Muscle of arm (tissue), 12 donors: ENCODE measurements around the gene CPNE7. TPM values are rescaled to one million over a fixed set of nuclear protein-coding genes. Genes with fewer than 3 reads are reported as not detected.

Experiments
- DNase-seq: peaks from one replicate; pipeline ENCODE4 v3.0.0-alpha.2; 2013
- polyA plus RNA-seq, 12 donors: library from polyadenylated mRNA; unstranded; fragments of 120-200 nt; gene quantifications; one replicate each; pipeline ENCODE4 v1.2.1, GENCODE V29; 2013; ENCODE audit not compliant: insufficient read length in 12 of 12

CPNE7 gene
- polyA plus RNA-seq, 12 donors, result 0.17 to 1.8 (median 0.29) TPM; not detected in 7

DNA sequence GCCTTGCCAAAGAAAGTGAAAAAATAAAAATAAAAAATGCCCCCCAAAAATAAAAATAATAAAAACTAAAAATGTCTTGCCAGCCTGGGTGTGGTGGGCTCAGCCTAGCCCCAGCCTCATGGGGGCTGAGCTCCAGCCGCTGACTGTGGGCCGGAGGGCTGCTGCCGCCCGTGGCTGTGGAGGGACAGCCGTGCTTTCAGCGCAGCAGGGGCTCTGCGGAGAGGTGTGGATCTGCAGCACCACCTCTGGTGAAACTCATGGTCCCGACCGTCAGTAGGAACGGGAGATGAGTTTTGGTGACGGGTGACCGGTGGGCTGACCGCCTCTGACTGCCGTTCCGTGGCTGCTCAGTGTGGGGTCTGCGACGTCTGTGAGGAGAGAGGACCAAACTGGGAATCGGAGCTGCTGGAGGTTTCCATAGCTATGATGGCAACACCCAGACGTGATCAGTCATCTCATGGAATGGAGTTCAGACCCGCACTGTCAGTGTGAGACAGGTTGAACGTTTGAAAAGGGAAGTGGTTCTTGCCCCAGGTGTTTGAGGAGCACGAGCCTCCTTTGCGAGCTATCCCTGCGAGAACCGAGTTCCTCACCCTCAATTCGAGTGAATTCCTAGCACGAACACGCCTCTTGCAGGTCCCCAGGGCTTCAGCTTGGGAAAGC is 27.1 kb upstream of the CPNE7 start:
- DNase-seq, result no peak

DNA sequence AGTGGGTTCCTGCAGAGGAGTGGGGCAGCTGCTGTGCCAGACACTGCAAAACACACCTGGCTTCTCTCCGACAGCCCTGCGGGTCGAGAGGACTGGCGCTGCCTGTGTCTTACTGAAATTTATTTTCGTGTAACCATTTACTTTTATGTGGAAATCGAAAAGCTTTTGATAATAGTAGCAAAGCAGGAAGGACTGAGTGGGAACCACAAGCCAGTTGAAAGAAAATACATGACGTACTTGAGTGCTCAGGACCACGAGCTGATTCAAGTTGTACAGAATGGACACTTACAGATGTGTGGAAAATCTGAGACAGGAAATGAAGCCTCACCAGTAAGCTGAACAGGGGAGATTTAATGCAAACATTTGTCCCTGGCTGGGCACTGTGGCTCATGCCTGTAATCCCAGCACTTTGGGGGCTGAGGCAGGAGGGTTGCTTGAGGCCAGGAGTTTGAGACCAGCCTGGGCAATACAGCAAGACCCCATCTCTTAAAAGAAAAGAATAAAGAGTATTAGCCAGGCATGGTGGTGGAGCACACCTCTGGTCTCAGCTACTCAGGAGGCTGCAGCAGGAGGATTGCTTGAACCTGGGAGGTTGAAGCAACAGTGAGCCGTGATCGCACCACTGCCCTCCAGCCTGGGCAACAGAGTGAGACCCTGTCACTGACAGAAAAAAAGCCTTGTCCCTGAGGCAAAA is 26.4 kb upstream of the CPNE7 start:
- DNase-seq, result no peak

DNA sequence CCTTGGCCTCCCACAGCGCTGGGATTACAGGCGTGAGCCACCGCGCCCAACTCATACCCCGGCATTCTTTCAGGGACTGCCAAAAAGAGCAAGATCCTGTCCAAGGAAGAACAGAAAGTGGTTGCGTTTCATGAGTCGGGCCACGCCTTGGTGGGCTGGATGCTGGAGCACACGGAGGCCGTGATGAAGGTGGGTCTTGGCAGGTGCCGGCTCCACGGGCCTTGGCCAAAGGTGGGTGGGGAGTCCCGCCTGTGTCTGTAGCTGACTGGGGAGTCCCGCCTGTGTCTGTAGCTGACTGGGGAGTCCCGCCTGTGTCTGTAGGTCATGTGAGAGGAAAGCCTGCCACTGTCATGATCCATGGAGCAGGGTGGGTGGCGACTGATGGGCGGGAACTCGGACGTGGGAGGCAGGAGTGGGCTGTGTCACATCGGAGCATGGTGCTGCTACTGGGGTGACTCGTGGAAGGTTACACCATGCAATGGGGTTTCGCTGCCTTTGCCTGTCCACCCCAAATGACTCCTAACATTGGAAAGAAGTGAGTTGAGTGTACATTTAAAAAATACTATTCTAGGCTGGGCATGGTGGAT is 25.0 kb upstream of the CPNE7 start:
- no peak for DNase-seq

DNA sequence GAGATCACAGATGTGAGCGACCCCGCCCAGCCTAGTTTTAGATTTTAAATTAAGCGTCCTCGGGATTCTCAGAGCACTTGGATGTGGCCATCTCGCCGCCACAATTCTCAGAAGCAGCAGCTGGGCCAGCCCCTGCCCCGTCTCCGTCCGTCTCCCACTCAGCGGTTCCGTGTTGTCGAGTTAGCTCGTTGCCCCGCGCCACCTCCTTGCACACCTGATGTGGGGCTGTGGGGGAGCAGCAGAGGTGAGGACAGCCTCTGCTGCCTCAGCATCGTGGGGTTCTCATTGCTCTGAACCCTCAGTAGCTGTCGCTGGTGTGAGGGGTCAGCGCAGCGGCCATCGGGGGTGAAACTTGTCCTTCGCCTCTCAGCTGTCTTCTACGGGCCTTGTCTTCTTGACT is 23.2 kb upstream of the CPNE7 start:
- DNase-seq, result no peak

DNA sequence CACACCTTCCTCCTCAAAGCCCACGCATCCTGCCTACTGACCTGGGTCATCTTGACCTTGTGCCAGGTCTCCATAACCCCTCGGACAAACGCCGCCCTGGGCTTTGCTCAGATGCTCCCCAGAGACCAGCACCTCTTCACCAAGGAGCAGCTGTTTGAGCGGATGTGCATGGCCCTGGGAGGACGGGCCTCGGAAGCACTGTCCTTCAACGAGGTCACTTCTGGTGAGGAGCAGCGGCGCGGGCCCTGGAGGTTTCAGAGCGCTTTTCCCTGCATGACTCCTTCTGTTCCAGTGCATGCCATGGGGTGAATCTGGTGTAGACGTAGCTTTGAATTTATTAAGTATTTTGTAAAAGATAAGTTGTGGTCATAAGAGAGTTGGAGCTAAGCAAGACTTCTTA is 22.6 kb upstream of the CPNE7 start:
- no peak for DNase-seq

DNA sequence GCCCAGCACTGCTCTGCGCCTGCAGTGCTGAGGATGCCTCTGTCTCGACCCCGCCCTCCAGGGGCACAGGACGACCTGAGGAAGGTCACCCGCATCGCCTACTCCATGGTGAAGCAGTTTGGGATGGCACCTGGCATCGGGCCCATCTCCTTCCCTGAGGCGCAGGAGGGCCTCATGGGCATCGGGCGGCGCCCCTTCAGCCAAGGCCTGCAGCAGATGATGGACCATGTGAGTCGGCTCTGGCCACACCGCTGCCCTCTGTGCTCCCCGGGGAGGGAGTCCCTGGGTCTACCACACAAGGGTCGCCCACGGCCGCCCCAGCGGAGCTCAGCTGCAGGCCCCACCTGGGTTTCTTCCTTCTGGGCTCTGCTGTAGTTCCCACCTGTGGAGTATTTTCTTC is 21.8 kb upstream of the CPNE7 start:
- DNase-seq, result no peak

DNA sequence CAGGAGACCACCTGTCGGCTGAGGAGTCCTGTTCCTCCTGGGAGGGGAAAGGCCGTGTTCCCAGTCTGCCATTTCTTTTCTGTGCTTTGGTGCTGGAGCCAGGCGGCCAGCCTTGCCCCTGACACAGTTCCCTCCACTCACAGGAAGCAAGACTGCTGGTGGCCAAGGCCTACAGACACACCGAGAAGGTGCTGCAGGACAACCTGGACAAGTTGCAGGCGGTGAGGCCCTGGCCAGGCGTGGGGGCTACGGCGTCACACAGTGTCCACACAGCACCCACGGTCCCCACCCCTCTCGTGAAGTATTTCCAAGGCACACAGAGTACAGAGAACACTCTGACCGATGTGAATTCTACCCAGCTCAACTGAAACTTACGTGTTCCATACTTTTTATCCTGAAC is 21.2 kb upstream of the CPNE7 start:
- DNase-seq, result no peak

DNA sequence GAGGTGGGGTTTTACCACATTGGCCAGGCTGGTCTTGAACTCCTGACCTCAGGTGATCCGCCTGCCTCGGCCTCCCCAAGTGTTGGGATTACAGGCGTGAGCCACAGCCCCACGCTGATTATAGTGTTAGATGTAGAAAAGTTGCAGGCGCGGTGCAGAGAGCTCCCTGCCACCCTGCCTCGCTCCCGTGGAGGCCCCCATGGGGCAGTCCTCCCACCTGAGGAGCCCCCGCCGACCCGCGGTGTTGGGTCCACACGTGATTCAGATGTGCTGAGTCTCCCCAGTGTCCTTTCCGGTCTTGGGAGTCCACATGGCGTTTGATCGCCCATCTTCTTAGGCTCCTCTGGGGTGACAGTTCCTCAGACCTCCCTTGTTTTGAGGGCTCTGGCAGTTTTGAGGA is 20.3 kb upstream of the CPNE7 start:
- no peak for DNase-seq

DNA sequence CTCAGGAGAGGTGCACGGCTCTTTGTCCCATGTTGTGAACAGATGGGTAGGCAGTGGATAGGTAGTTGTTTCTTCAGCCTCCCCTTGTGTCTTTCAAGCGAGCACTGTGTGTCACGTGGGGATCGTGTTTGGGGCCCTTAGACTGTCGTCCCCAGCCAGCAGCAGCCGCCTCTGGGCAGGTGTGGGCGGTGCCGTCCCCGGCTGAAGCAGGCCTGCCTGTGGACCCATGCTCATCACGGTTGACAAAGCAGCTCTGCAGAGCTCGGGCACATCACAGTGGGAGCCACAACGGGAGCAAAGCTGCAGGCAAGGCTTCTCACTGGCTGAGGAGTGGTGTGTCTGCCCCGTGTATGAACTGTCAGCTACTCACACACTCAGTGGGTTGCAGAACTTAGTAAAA is 19.8 kb upstream of the CPNE7 start:
- no peak for DNase-seq

DNA sequence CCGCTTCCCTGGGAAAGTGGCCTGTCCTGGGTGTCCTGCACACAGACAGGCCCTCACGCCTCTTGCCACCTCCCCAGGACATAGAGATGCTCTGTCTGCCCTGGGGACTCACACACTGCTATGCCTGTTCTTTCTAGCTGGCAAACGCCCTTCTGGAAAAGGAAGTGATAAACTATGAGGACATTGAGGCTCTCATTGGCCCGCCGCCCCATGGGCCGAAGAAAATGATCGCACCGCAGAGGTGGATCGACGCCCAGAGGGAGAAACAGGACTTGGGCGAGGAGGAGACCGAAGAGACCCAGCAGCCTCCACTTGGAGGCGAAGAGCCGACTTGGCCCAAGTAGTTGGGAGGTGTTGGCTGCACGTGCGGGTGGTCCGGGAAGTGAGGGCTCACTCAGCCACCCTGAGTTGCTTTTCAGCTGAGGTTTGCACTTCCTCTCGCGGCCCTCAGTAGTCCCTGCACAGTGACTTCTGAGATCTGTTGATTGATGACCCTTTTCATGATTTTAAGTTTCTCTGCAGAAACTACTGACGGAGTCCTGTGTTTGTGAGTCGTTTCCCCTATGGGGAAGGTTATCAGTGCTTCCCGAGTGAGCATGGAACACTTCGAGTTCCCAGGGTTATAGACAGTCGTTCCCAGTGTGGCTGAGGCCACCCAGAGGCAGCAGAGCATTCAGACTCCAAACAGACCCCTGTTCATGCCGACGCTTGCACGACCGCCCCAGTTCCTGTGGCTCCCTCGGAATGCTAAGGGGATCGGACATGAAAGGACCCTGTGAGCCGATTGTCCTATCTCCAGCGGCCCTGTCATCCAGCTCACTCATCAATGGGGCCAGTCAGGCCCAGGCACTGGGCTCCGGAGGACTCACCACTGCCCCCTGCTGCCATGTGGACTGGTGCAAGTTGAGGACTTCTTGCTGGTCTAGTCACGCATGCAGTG is 18.5 kb upstream of the CPNE7 start:
- DNase-seq, result peak; percentile 58

DNA sequence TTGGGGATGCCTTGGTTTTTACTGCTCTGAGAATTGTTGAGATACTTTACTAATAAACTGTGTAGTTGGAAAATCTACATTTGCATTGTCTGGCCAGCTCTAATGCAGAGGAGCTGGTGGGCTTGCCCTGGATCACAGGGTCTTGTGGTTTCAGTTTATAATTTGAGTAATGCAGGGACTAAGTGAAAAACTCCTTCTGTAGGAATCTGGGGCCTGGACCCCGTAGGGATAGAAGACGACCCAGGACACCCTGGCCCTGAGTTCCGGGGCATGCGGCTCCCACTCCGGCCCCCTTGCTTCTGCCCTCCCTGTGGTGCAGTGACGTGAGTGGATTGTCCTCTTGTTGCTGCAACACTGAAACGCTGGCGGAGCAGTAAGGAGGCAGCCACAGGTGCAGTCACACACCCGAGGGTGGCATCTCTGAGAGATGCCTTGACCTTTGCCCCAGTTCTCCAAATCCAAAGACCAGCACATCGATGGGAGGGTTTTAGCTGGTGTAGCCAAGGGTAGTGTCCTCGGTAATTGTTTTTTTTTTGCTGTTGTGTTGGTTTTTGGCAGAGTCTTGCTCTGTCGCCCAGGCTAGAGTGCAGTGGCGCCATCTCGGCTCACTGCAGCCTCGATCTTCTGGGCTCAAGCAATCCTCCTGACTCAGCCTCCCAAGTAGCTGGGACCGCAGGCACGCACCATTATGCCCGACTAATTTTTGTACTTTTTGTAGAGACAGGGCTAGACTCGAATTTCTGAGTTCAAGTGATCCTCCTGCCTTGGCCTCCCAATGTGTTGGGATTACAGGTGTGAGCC is 17.7 kb upstream of the CPNE7 start:
- no peak for DNase-seq

DNA sequence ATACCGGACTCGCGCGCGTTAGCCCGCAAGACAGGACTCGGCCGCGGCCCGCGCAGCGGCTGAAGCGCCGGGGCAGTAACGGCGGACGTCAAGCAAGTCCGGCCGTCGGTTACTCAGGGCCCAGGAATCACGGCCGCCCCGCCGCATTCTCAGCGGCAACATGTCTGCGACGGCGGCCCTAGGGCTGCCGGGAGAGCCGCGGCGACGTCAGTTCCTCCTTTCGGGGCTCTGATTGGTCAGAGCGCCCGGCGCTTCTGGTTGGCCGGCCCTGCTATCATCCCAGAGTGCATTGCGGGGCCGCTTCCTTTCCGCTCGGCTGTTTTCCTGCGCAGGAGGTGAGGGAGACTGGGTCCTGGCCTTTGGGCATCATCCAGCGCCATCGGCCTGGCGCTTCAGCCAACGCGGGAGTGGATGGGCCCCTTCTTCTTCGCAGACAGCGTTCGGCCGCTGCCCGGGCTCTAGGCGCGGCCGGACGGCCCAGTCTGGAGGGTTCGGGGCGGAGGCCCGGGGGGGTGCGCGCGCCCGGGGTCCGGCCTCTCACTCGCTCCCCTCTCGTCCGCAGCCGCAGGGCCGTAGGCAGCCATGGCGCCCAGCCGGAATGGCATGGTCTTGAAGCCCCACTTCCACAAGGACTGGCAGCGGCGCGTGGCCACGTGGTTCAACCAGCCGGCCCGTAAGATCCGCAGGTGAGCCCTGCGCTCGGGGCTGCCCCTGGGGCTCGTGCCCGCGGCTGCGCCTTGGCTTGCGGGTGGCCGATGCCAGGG is 15.0 kb upstream of the CPNE7 start, which contains the start of gene RPL13:
RPL13 (plus strand) TSS at position 305 of the 764 bp plus-strand sequence; CDS start at position 583, 278 bp downstream.
- peak; percentile 95 for DNase-seq

DNA sequence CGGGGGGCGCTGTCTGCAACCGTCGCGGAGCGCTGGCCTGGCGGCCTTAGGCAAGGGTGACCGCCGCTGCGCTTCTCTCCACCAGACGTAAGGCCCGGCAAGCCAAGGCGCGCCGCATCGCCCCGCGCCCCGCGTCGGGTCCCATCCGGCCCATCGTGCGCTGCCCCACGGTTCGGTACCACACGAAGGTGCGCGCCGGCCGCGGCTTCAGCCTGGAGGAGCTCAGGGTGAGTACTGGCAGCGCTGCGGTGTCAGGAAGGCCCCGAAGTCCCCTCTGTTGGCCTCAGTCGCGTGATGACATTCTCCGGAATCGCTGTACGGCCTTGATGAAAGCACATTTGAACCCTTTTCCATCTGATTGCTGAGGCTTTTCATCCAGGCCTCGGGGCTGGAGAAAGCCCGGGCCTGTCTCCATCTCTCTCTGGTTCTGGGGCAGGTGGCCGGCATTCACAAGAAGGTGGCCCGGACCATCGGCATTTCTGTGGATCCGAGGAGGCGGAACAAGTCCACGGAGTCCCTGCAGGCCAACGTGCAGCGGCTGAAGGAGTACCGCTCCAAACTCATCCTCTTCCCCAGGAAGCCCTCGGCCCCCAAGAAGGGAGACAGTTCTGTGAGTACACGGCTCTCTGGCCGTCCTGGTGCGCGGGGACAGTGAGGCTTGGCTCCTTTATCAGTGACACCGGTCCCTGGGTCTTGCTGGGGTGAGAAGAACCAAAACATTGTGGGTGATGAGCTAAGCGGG is 14.2 kb upstream of the CPNE7 start:
- no peak for DNase-seq

DNA sequence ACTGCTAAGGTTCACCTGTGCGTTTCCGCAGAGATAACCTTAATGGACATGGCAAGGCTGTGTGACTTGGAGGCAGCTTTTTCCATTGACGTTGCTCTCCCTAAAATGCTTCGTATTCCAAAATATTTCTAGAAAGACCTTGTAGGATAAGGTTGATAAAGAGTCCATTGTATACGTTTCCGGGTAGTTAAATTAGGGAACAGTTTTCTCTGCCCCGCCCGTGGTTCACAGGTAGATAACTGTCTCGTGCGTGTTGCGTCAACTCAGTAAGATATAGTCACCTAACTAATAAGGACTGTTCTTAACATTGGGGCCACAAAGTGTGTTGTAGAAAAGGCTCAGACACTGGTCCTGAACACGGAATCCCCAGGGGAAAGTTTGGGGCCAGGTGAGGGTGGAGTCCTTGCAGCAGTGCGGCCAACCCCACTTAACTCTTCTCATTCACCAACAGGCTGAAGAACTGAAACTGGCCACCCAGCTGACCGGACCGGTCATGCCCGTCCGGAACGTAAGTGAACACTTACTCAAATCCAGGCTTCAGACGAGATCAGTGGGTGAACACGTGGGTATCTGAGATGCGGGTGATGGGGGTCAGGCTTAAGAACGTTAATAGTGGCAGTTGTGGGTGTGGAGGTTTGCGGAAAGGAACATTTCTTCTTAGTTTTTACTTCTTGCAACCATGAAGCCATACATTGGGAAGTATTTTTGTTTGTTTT is 13.5 kb upstream of the CPNE7 start:
- DNase-seq, result no peak

DNA sequence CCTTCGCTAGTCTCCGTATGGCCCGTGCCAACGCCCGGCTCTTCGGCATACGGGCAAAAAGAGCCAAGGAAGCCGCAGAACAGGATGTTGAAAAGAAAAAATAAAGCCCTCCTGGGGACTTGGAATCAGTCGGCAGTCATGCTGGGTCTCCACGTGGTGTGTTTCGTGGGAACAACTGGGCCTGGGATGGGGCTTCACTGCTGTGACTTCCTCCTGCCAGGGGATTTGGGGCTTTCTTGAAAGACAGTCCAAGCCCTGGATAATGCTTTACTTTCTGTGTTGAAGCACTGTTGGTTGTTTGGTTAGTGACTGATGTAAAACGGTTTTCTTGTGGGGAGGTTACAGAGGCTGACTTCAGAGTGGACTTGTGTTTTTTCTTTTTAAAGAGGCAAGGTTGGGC is 12.6 kb upstream of the CPNE7 start:
- DNase-seq, result no peak

DNA sequence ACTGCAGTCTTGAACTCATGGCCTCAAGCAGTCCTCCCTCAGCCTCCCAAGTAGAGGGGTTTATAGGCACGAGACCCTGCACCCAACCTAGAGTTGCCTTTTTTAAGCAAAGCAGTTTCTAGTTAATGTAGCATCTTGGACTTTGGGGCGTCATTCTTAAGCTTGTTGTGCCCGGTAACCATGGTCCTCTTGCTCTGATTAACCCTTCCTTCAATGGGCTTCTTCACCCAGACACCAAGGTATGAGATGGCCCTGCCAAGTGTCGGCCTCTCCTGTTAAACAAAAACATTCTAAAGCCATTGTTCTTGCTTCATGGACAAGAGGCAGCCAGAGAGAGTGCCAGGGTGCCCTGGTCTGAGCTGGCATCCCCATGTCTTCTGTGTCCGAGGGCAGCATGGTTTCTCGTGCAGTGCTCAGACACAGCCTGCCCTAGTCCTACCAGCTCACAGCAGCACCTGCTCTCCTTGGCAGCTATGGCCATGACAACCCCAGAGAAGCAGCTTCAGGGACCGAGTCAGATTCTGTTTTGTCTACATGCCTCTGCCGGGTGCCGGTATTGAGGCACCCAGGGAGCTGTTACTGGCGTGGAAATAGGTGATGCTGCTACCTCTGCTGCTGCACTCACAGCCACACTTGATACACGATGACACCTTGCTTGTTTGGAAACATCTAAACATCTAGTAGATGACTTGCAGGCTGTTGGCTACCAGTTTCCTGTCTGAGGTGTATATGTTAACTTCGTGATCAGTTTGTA is 11.7 kb upstream of the CPNE7 start:
- no peak for DNase-seq

DNA sequence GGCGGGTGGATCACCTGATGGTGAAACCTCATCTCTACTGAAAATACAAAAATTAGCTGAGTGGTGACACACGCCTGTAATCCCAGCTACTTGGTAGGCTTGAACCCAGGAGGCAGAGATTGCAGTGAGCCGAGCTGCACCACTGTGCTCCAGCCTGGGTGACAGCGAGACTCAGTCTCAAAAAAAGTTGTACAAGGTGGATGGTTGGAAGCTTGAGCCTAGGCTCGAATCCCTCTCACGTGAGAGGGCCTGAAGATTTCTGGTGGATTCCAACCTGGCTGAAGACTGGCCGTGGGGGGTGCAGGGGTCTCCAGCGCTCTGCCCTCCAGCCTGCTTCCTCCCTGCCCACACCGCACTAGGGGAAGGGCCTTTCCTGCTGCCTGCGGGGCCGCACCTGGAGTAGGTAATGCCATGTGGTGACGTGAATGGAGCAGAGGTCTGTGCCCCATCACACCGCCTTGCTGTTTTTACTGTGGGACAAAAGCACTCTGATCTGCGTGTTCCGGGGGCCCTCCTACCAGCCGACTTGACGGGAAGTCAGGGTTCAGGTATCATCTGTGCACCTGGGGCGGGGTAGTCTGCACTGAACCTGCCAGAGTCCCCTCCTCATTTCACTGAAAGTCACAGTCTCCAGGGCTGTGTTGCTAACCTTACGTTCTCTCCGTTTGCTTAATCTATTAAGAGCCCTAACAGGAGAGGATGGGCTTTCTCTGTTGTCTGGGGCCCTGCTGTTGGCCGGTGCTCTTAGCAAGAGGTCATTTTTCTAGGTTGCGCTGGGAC is 10.9 kb upstream of the CPNE7 start:
- no peak for DNase-seq

DNA sequence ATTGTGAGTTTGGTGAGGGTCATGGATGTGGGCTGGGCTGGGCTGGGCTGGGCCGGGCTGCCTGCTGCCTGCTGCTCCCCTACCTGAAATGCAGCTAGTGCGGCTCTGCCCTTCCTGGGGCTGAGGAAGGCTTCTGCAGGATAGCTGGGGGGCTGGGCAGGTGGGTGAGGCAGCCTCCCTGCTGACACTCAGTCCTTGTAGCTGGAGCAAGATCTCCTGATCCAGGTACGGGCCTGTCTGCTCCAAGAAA is 10.4 kb upstream of the CPNE7 start:
- no peak for DNase-seq
